ENCODE data around the gene NR6A1. TPM values are rescaled to one million over a fixed set of nuclear protein-coding genes. Genes with fewer than 3 reads are reported as not detected.

The NR6A1 gene
- total and polyA plus RNA-seq, 9 donors = 0.41 to 0.93 (median 0.62) TPM

DNA sequence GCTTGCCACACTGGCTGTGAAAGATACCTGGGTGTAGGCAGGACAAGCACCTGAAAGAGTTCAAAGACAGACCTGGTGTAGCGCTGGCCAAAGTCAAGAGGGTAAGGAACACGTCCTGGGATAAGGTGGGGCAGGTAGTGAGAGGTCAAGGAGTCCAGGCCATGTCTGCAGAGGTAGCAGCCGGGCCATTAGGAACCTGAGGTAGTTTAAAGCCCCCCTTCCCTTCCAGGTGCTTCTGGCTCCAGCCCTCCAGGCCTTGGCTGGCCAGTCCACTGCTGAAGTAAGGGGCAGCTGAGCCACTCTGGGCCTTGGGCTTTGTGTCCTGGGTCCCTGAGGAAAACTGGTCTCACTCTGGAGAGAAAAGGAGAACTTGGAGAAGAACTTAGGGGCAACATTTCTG, 250.0 kb downstream of the NR6A1 start:
- WGBS (ENCODE audit: insufficient coverage) = 100% methylated on average over 1 of the region's 3 CpGs
- H3K4me1 ChIP-seq (ENCODE audit: control insufficient read depth, insufficient read depth, low read length) = no peaks in the 10 kb centered on the region
- H3K4me3 ChIP-seq (ENCODE audit: low read length) = no peak overlapping the region
- no peaks in the 10 kb centered on the region for H3K9me3 ChIP-seq (replicated peaks; ENCODE audit: control insufficient read depth, low read depth, low read length)
- no peak for DNase-seq
- no peaks in the 10 kb centered on the region for H3K36me3 ChIP-seq (ENCODE audit: control insufficient read depth, insufficient read depth, low read length)
- H3K27ac ChIP-seq (ENCODE audit: low read length) = no peak overlapping the region
- no peaks in the 10 kb centered on the region for H3K27me3 ChIP-seq (ENCODE audit: control insufficient read depth, insufficient read depth, low read length)

DNA sequence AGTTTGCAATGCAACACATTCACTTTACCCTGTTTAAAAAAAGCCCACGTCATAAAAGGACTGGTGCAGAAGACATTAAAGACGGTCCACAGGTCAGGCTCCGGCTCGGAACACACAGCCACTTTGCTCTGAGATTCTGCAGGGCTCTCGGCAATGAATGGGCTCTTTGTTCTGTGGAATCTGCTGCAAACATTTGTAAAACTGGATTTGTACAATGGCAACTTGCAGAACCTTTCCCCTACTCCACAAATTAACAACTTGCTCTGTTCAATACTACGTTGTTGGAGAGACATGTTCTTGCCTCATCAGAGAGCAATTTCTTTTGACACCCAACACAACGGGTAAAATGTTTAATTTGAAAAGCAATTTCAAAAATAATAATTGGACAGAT, 250.9 kb downstream of the NR6A1 start:
- Histone ChIP-seq H3K9me3 (replicated peaks; ENCODE audit: control insufficient read depth, low read depth, low read length) (no peaks in the 10 kb centered on the region), H3K36me3 (ENCODE audit: control insufficient read depth, insufficient read depth, low read length) (no peaks in the 10 kb centered on the region), H3K4me3 (ENCODE audit: low read length) (no peak overlapping the region), H3K4me1 (ENCODE audit: control insufficient read depth, insufficient read depth, low read length) (no peaks in the 10 kb centered on the region), H3K27me3 (ENCODE audit: control insufficient read depth, insufficient read depth, low read length) (no peaks in the 10 kb centered on the region), H3K27ac (ENCODE audit: low read length) (no peak overlapping the region)
- DNase-seq = no peak
- WGBS (ENCODE audit: insufficient coverage) = 87% methylated on average over 5 of the region's 7 CpGs

DNA sequence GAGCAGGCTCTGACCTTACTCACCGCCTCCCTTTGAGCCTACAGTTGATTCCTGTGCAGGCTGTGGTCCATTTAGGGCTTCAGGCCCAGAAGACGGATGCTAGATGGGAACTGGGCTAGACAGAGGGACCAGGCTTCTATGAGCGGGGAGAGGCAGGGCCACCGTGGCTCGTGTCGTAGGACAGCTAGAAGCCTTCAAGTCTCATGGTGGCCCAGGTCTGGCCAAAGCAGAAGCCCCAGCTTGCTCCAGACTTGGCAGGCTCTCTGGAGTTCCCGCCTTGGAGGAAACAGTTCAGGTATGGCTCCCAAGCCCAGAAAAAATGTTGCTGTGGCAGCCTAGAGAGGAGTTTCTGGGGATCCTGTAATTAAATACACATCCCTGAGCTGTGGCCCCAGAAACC, 253.0 kb downstream of the NR6A1 start:
- WGBS (ENCODE audit: insufficient coverage) = 88% methylated on average over 6 of the region's 7 CpGs

DNA sequence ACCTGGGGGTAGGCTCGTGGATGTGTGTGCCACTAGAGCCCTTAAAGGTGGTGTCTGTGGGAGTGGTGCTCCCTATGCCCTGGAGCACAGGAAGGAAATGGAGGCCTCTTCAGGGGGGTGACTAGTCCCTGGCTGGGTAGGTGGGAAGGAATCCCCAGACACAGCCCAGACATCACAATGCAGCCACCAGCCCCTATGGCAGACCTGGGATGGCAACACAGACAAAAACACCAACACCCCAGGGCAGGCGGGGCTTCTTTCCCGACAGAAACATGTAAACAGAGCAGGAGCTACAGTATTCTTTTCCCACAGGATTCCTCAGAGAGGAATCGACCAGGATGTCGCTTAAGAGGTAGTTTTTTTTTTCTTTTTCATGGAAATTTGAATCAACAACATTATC, 253.5 kb downstream of the NR6A1 start:
- no peaks in the 10 kb centered on the region for H3K36me3 ChIP-seq (ENCODE audit: control insufficient read depth, insufficient read depth, low read length)
- H3K9me3 ChIP-seq (replicated peaks; ENCODE audit: control insufficient read depth, low read depth, low read length) = no peaks in the 10 kb centered on the region
- peaks cover 8% of the 10 kb centered on the region for H3K4me1 ChIP-seq (ENCODE audit: control insufficient read depth, insufficient read depth, low read length)
- 43% methylated on average over 1 of the region's 5 CpGs for WGBS (ENCODE audit: insufficient coverage)
- H3K27me3 ChIP-seq (ENCODE audit: control insufficient read depth, insufficient read depth, low read length) = peaks cover 2% of the 10 kb centered on the region
- H3K27ac ChIP-seq (ENCODE audit: low read length) = no peak overlapping the region
- no peak for DNase-seq
- H3K4me3 ChIP-seq (ENCODE audit: low read length) = no peak overlapping the region

More for the DNA sequence above, 253.0 kb downstream of the NR6A1 start:
- Histone ChIP-seq H3K36me3 (ENCODE audit: control insufficient read depth, insufficient read depth, low read length) (no peaks in the 10 kb centered on the region), H3K27ac (ENCODE audit: low read length) (no peak overlapping the region), H3K9me3 (replicated peaks; ENCODE audit: control insufficient read depth, low read depth, low read length) (no peaks in the 10 kb centered on the region), H3K4me1 (ENCODE audit: control insufficient read depth, insufficient read depth, low read length) (peaks cover 8% of the 10 kb centered on the region), H3K4me3 (ENCODE audit: low read length) (no peak overlapping the region), H3K27me3 (ENCODE audit: control insufficient read depth, insufficient read depth, low read length) (peaks cover 2% of the 10 kb centered on the region)
- no peak for DNase-seq

DNA sequence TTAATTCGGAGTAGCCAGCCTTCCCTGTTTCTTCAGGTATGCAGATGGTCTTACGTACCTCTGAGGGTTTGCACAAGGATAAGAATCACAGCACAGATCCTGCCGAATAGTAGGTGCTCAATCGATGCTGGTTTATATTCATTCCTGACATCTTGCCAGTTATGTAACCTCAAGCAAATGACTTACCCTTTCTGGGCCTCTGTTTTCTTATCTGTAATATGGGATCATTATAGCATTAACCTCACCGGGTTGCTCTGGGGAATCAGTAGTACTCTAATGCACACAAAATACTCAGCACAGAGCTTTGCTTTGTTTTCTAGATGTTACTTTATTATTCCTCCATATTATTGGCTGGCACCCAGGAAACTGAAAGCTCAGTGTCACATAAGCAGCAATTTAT, 256.2 kb downstream of the NR6A1 start:
- no peaks in the 10 kb centered on the region for H3K9me3 ChIP-seq (replicated peaks; ENCODE audit: control insufficient read depth, low read depth, low read length)
- no peak overlapping the region for H3K4me3 ChIP-seq (ENCODE audit: low read length)
- no peak for DNase-seq
- H3K4me1 ChIP-seq (ENCODE audit: control insufficient read depth, insufficient read depth, low read length) = peaks cover 8% of the 10 kb centered on the region
- 65% methylated on average over 2 of the region's 5 CpGs for WGBS (ENCODE audit: insufficient coverage)
- H3K36me3 ChIP-seq (ENCODE audit: control insufficient read depth, insufficient read depth, low read length) = no peaks in the 10 kb centered on the region
- H3K27ac ChIP-seq (ENCODE audit: low read length) = no peak overlapping the region
- H3K27me3 ChIP-seq (ENCODE audit: control insufficient read depth, insufficient read depth, low read length) = peaks cover 4% of the 10 kb centered on the region

DNA sequence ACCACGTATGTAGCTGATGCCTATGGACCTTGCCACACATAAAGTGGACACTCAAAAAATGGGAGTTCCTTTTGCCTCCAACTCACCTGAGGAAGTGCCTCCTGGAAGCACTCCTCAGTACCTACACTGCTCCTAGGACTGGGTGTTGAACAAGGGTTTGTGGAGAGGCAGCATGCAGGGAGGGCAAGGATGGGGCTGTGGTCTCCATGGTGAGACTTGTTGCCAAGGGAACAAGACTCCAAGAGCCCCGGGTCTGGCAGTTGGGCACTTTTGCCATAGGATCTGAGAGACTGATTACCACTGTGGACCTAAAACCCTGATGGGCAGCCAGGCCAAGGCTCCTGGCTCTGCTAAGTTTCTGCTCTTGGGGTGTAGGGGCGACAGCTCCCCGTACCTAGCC, 257.0 kb downstream of the NR6A1 start:
- Histone ChIP-seq H3K9me3 (replicated peaks; ENCODE audit: control insufficient read depth, low read depth, low read length) (no peaks in the 10 kb centered on the region), H3K4me3 (ENCODE audit: low read length) (no peak overlapping the region), H3K27me3 (ENCODE audit: control insufficient read depth, insufficient read depth, low read length) (peaks cover 4% of the 10 kb centered on the region), H3K4me1 (ENCODE audit: control insufficient read depth, insufficient read depth, low read length) (peaks cover 8% of the 10 kb centered on the region), H3K27ac (ENCODE audit: low read length) (no peak overlapping the region), H3K36me3 (ENCODE audit: control insufficient read depth, insufficient read depth, low read length) (no peaks in the 10 kb centered on the region)
- WGBS (ENCODE audit: insufficient coverage) = 75% methylated on average over 4 of the region's 4 CpGs
- DNase-seq = no peak

DNA sequence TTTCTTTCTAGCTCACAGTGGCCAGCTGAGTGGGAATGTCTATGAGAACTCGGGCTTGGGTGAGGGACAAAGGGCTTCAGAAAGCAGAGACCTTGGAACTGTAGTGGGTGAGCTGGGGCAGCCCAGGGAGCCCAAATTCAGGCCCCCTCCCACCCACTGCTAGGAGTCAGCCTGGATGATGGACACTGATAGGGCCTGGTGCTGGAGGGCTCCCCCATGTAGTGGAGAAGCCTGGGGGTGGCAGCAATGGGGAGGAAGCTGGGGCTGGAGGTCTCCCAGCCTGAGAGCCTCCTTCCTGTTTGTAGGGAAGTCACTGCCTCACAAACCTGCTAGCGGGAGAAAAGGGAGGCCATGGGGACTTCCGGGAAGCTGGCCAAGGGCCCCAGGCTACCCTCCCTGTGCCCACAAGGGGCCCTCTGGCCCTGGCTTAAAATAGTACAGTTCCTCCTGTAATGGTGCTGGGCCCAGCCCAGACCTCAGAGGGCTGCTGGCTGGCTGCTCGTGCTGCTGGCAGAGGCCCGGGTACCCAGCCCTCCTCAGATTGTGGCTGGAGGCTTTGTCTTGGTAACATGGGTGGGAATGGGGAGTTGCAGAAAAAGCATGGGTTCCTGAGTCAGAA, 257.6 kb downstream of the NR6A1 start:
- H3K27ac ChIP-seq (ENCODE audit: low read length) = no peak overlapping the region
- H3K36me3 ChIP-seq (ENCODE audit: control insufficient read depth, insufficient read depth, low read length) = no peaks in the 10 kb centered on the region
- no peak for DNase-seq
- H3K27me3 ChIP-seq (ENCODE audit: control insufficient read depth, insufficient read depth, low read length) = peaks cover 4% of the 10 kb centered on the region
- no peaks in the 10 kb centered on the region for H3K9me3 ChIP-seq (replicated peaks; ENCODE audit: control insufficient read depth, low read depth, low read length)
- H3K4me1 ChIP-seq (ENCODE audit: control insufficient read depth, insufficient read depth, low read length) = peaks cover 8% of the 10 kb centered on the region
- 43% methylated on average over 4 of the region's 5 CpGs for WGBS (ENCODE audit: insufficient coverage)
- H3K4me3 ChIP-seq (ENCODE audit: low read length) = no peak overlapping the region

DNA sequence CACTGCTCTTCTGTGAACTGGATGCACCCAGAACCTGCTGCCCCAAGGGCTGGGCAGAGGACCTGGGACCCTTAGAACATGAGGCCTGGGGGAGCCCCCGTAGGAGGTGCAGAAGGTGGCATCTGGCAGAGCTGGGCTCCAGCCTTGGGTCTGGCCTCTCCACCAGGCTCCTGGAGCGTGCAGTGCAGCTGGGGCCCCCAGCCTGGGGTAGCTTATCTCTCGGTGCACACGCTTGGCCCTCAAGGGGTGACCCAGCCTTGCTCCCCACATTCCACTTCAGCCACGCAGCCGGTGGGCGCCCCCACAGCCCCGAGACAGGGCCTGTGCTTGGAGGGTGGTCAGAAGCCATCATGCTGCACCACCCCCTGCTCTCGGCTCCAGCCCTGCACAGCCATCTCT, 258.3 kb downstream of the NR6A1 start:
- WGBS (ENCODE audit: insufficient coverage) = 68% methylated on average over 9 of the region's 9 CpGs
- no peak for DNase-seq
- Histone ChIP-seq H3K27me3 (ENCODE audit: control insufficient read depth, insufficient read depth, low read length) (peaks cover 4% of the 10 kb centered on the region), H3K4me1 (ENCODE audit: control insufficient read depth, insufficient read depth, low read length) (peaks cover 8% of the 10 kb centered on the region), H3K36me3 (ENCODE audit: control insufficient read depth, insufficient read depth, low read length) (no peaks in the 10 kb centered on the region), H3K27ac (ENCODE audit: low read length) (no peak overlapping the region), H3K4me3 (ENCODE audit: low read length) (no peak overlapping the region), H3K9me3 (replicated peaks; ENCODE audit: control insufficient read depth, low read depth, low read length) (no peaks in the 10 kb centered on the region)

DNA sequence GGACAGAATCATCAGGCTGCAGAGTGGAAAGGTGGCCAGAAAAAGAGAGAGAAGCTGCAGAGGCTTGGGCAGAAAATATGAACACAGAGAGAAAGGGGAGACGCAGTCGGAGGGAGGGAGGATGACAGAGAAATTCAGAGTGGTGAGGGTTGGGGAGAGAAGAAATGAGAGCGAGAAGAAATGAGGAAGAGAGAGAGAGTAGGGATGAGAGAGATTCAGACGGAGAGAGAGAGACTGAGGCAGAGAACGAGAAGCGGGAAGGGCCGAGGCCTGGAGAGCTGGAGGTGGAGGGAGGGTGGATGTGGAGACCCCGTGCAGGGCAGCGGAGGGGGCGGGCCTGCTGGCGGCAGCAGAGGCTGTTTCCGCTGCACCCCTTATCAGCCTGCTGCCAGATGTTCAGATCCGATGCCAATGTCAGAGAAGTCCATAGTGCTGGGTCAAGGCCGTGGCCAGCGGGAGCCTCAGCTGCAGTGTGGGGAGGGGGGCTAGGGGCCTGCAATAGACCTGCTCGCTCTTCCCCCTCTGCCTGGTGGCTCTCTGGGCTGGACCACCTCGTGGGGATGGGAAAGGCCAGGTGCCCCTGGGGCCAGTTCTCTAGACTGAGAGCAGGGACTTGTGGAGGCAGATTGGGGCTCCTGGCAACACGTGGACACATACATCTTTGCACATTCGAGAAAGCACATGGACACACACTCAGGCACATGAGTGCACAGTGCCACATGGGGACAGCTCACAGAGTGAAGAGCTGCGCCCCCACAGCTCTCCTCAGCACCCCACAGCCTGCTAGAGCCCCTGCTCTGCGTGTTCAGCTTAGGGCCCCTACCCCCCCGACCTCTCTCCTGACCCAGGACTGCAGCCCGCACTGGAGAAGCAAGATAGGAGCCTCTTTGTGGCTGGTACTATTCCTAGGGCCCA, 259.0 kb downstream of the NR6A1 start:
- H3K27me3 ChIP-seq (ENCODE audit: control insufficient read depth, insufficient read depth, low read length) = peaks cover 4% of the 10 kb centered on the region
- 44% methylated on average over 22 of the region's 23 CpGs for WGBS (ENCODE audit: insufficient coverage)

DNA sequence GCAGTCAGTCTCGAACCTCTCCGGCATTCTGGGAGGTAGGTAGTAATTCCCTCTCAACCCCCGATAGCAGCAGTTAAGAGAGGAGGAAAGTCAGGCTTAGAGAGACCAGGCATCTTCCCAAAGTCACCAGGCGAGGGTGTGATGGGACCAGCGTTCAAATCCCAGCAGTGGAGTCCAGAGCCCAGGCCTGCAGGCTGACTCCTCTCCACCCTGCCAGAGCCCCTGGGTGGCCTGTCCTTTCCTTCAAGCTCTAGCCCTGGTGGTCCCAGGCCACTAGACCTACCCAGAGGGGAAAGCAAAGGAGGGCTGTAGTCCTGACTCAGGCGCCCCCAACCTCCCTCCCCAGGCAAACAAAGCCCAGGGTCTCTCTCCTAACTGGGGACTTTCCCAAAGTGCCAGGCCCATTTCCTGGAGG, 259.7 kb downstream of the NR6A1 start:
- Histone ChIP-seq H3K4me1 (ENCODE audit: control insufficient read depth, insufficient read depth, low read length) (peaks cover 8% of the 10 kb centered on the region), H3K9me3 (replicated peaks; ENCODE audit: control insufficient read depth, low read depth, low read length) (no peaks in the 10 kb centered on the region), H3K4me3 (ENCODE audit: low read length) (no peak overlapping the region), H3K27ac (ENCODE audit: low read length) (no peak overlapping the region), H3K36me3 (ENCODE audit: control insufficient read depth, insufficient read depth, low read length) (no peaks in the 10 kb centered on the region), H3K27me3 (ENCODE audit: control insufficient read depth, insufficient read depth, low read length) (peaks cover 10% of the 10 kb centered on the region)
- no peak for DNase-seq
- WGBS (ENCODE audit: insufficient coverage) = 30% methylated on average over 2 of the region's 6 CpGs

More for the DNA sequence above, 259.0 kb downstream of the NR6A1 start:
- no peaks in the 10 kb centered on the region for H3K9me3 ChIP-seq (replicated peaks; ENCODE audit: control insufficient read depth, low read depth, low read length)
- H3K36me3 ChIP-seq (ENCODE audit: control insufficient read depth, insufficient read depth, low read length) = no peaks in the 10 kb centered on the region
- no peak overlapping the region for H3K4me3 ChIP-seq (ENCODE audit: low read length)
- no peak overlapping the region for H3K27ac ChIP-seq (ENCODE audit: low read length)
- no peak for DNase-seq
- peaks cover 8% of the 10 kb centered on the region for H3K4me1 ChIP-seq (ENCODE audit: control insufficient read depth, insufficient read depth, low read length)
